GM11168 (cell line): ENCODE results near the gene ZNF562.

Experiments used
- in situ Hi-C: fragments of 300-500 bp; cut with MboI; formaldehyde crosslinking; loops from one replicate; pipeline ENCODE4 v1.12.0; 2022; ENCODE audit warnings: low sequenced_read_pairs; ENCODE audit not compliant: unreplicated experiment

ZNF562 gene

GRCh38 chr19:9645472-9645871 lies 29.4 kb downstream of the ZNF562 start:
- in situ Hi-C loops = no loop called here

GRCh38 chr19:9644472-9644871 lies 30.4 kb downstream of the ZNF562 start:
- in situ Hi-C loops = no loop called here

GRCh38 chr19:9641810-9642209 lies 33.1 kb downstream of the ZNF562 start:
- in situ Hi-C loops = no loop called here

- in situ Hi-C loops = no loop called here
Observed at GRCh38 chr19:9640956-9641355, 33.9 kb downstream of the ZNF562 start.

GRCh38 chr19:9636018-9636417 lies 38.9 kb downstream of the ZNF562 start:
- in situ Hi-C loops = no loop called here

GRCh38 chr19:9627856-9628255 lies 47.0 kb downstream of the ZNF562 start:
- in situ Hi-C loops = loop anchor here (5.0 to 10.0 kb wide), 2 partner anchors 137 to 169 kb away; partner anchors contain the start of gene ZNF846

GRCh38 chr19:9622531-9622930 lies 52.4 kb downstream of the ZNF562 start:
- in situ Hi-C loops = loop anchor here (10.0 kb wide), 1 partner anchor 142 kb away; the partner anchor contains the start of gene ZNF846

GRCh38 chr19:9621156-9622037 lies 53.5 kb downstream of the ZNF562 start, which contains the start of gene ZNF561:
TSS of gene ZNF561 (minus strand) at chr19:9621232. CDS start at chr19:9619456, 1,776 bp downstream.
- in situ Hi-C loops = loop anchor here (10.0 kb wide), 1 partner anchor 143 kb away; the partner anchor contains the start of gene ZNF846

GRCh38 chr19:9620842-9621155 lies 54.1 kb downstream of the ZNF562 start:
- in situ Hi-C loops = loop anchor here (10.0 kb wide), 1 partner anchor 144 kb away; the partner anchor contains the start of gene ZNF846

GRCh38 chr19:9615844-9616243 lies 59.1 kb downstream of the ZNF562 start:
- in situ Hi-C loops = no loop called here

- in situ Hi-C loops = no loop called here
Observed at GRCh38 chr19:9610484-9611113, 64.3 kb downstream of the ZNF562 start.

- in situ Hi-C loops = no loop called here
Observed at GRCh38 chr19:9608912-9609311, 66.0 kb downstream of the ZNF562 start.

GRCh38 chr19:9597027-9597426 lies 77.9 kb downstream of the ZNF562 start:
- in situ Hi-C loops = no loop called here
